RWPE1 (cell line): Measurements from ENCODE around the gene SND1.

Experiments
- CTCF ChIA-PET: fragments of 350-600 bp; sonication (Branson Sonifier 250); formaldehyde crosslinking; extraction: SDS; loops from one replicate; lab custom pipeline; 2021; lab: Yijun Ruan, JAX
- POLR2A ChIA-PET: fragments of 400-600 bp; formaldehyde crosslinking; extraction: SDS; loops from one replicate; lab custom pipeline; 2020; ENCODE audit warnings: antibody characterized with exemption; ENCODE audit not compliant: low non-redundant PET; lab: Yijun Ruan, JAX
- DNase-seq: peaks from one replicate; pipeline ENCODE4 v3.0.0; 2012; ENCODE audit warnings: low spot score
- H3K27ac ChIP-seq: fragments of 450-650 bp; 2 replicates; pipeline ENCODE4 v1.5.1; 2017
- CTCF ChIP-seq: fragments of 450-650 bp; conservative IDR thresholded peaks from 2 replicates; pipeline ENCODE4 v1.5.1; 2017; ENCODE audit warnings: low read depth, mild to moderate bottlenecking

SND1 gene

GRCh38 chr7:128097211-128097731 lies 445.3 kb downstream of the SND1 start:
- CTCF ChIA-PET, result no interaction called here
- no peak overlapping the region for H3K27ac ChIP-seq
- POLR2A ChIA-PET, result no interaction called here
- no peak for DNase-seq
- TF ChIP-seq CTCF, result no peak

- DNase-seq, result no peak
- ChIA-PET POLR2A (no interaction called here), CTCF (no interaction called here)
- no peak overlapping the region for H3K27ac ChIP-seq
- TF ChIP-seq CTCF, result no peak
Observed at GRCh38 chr7:128098629-128099028, 446.6 kb downstream of the SND1 start.

- H3K27ac ChIP-seq, result peak overlapping the region; percentile 10; the same call in 1 of the 2 replicates
- ChIA-PET POLR2A (no interaction called here), CTCF (no interaction called here)
- DNase-seq, result no peak
- TF ChIP-seq CTCF, result no peak
Observed at GRCh38 chr7:128099204-128099671, 447.2 kb downstream of the SND1 start.

GRCh38 chr7:128100225-128100948 lies 448.4 kb downstream of the SND1 start:
- H3K27ac ChIP-seq, result no peak overlapping the region; the same call in 1 of the 2 replicates
- POLR2A ChIA-PET, result no interaction called here
- TF ChIP-seq CTCF, result no peak
- DNase-seq, result no peak
- CTCF ChIA-PET, result interaction anchor here (0.6 kb wide), 1 partner anchor 105 kb away, joined by 6 read pairs; no protein-coding TSS in a partner anchor

- ChIA-PET POLR2A (no interaction called here), CTCF (no interaction called here)
- H3K27ac ChIP-seq, result no peak overlapping the region; the same call in 1 of the 2 replicates
- no peak for TF ChIP-seq CTCF
- no peak for DNase-seq
Observed at GRCh38 chr7:128100949-128101713, 449.1 kb downstream of the SND1 start.
